Smooth muscle cell (in vitro differentiated cells): ENCODE results near the gene SLC15A3. TPM values are rescaled to one million over a fixed set of nuclear protein-coding genes. Genes with fewer than 3 reads are reported as not detected.

Experiments used
- DNase-seq: peaks from one replicate; lab custom pipeline; 2025; ENCODE audit not compliant: unreplicated experiment; lab: John Stamatoyannopoulos, UW
- H2AFZ ChIP-seq: fragments of 200-600 bp; sonication (generic); 2 replicates; pipeline ENCODE4 v1.6.0; 2016; ENCODE audit warnings: antibody characterized with exemption, low read depth, mild to moderate bottlenecking
- H3F3A ChIP-seq: fragments of 200-600 bp; sonication (generic); 2 replicates; pipeline ENCODE4 v1.6.0; 2017; ENCODE audit warnings: antibody characterized with exemption, low read depth
- H3K27ac ChIP-seq: fragments of 200-600 bp; sonication (generic); 2 replicates; pipeline ENCODE4 v1.5.1; 2016; ENCODE audit warnings: low read depth, mild to moderate bottlenecking
- H3K27me3 ChIP-seq: fragments of 200-600 bp; sonication (generic); 2 replicates; pipeline ENCODE4 v1.6.1; 2016; ENCODE audit warnings: low read depth, mild to moderate bottlenecking
- H3K36me3 ChIP-seq: fragments of 200-600 bp; sonication (generic); 2 replicates; pipeline ENCODE4 v1.5.1; 2016; ENCODE audit warnings: low read depth
- H3K4me1 ChIP-seq: fragments of 200-600 bp; sonication (generic); 2 replicates; pipeline ENCODE4 v1.5.1; 2016; ENCODE audit warnings: low read depth
- H3K4me2 ChIP-seq: fragments of 200-600 bp; sonication (generic); 2 replicates; pipeline ENCODE4 v1.6.0; 2016; ENCODE audit warnings: mild to moderate bottlenecking
- H3K4me3 ChIP-seq: fragments of 200-600 bp; sonication (generic); 2 replicates; pipeline ENCODE4 v1.5.1; 2016; ENCODE audit warnings: mild to moderate bottlenecking
- H3K79me2 ChIP-seq: fragments of 200-600 bp; sonication (generic); 2 replicates; pipeline ENCODE4 v1.6.0; 2016; ENCODE audit warnings: low read depth, mild to moderate bottlenecking
- H3K9ac ChIP-seq: fragments of 200-600 bp; sonication (generic); 2 replicates; pipeline ENCODE4 v1.6.0; 2016; ENCODE audit warnings: low read depth
- H3K9me3 ChIP-seq: fragments of 200-600 bp; sonication (generic); replicated peaks from 2 replicates; pipeline ENCODE4 v1.5.1; 2016; ENCODE audit warnings: low read depth
- H4K20me1 ChIP-seq: fragments of 200-600 bp; sonication (generic); 2 replicates; pipeline ENCODE4 v1.6.0; 2016; ENCODE audit warnings: low read depth
- CTCF ChIP-seq: fragments of 200-600 bp; sonication (generic); IDR thresholded peaks from 2 replicates; pipeline ENCODE4 v1.5.1; 2017; ENCODE audit warnings: borderline replicate concordance, mild to moderate bottlenecking, antibody characterized with exemption; ENCODE audit not compliant: insufficient read depth, poor library complexity, severe bottlenecking
- WGBS: methylation state at CpG from one replicate; pipeline ENCODE4 v1.1.7; 2016; ENCODE audit warnings: low lambda C conversion rate; 5-methylcytosine and 5-hydroxymethylcytosine counted together
- polyA plus RNA-seq: library from polyadenylated mRNA; unstranded; fragments of >200 nt; fragmentation: Nextera tagmentation; extraction: Ambion mirVana; gene quantifications from 2 replicates; pipeline ENCODE4 v1.2.1, GENCODE V29; 2016
- total RNA-seq: library from RNA; depleted of rRNA; stranded (reverse); fragments of >200 nt; gene quantifications from 2 replicates; pipeline ENCODE4 v1.2.3, GENCODE V29; 2014

Gene SLC15A3
- total and polyA plus RNA-seq, 2 experiments from 2014 or later, result 0.27 to 0.33 TPM

GRCh38 chr11:60929764-60930163 is 22.2 kb downstream of the SLC15A3 start:
- no peak for DNase-seq

GRCh38 chr11:60928563-60929001 is 23.4 kb downstream of the SLC15A3 start:
- Histone ChIP-seq H3F3A (no peaks in the 10 kb centered on the region), H3K79me2 (no peaks in the 10 kb centered on the region), H3K4me1 (peaks cover 13% of the 10 kb centered on the region), H3K27me3 (no peaks in the 10 kb centered on the region), H4K20me1 (peaks cover 3% of the 10 kb centered on the region), H3K9ac (no peak overlapping the region), H3K36me3 (peaks cover 3% of the 10 kb centered on the region), H2AFZ (no peak overlapping the region), H3K27ac (no peak overlapping the region), H3K4me3 (no peak overlapping the region), H3K9me3 (no peaks in the 10 kb centered on the region), H3K4me2 (no peak overlapping the region)
- 97% methylated on average over 20 of the region's 20 CpGs for WGBS
- DNase-seq, result no peak
- no peak for TF ChIP-seq CTCF

More at GRCh38 chr11:60929764-60930163, 22.2 kb downstream of the SLC15A3 start:
- no peaks in the 10 kb centered on the region for H3F3A ChIP-seq
- no peak overlapping the region for H3K27ac ChIP-seq
- no peak for TF ChIP-seq CTCF
- no peak overlapping the region for H2AFZ ChIP-seq
- H3K79me2 ChIP-seq, result no peaks in the 10 kb centered on the region
- peaks cover 3% of the 10 kb centered on the region for H3K36me3 ChIP-seq
- peaks cover 12% of the 10 kb centered on the region for H3K4me1 ChIP-seq
- peaks cover 3% of the 10 kb centered on the region for H4K20me1 ChIP-seq
- no peak overlapping the region for H3K4me3 ChIP-seq
- 90% methylated on average over 4 of the region's 4 CpGs for WGBS
- H3K4me2 ChIP-seq, result no peak overlapping the region
- no peak overlapping the region for H3K9ac ChIP-seq
- no peaks in the 10 kb centered on the region for H3K27me3 ChIP-seq
- H3K9me3 ChIP-seq, result no peaks in the 10 kb centered on the region

- H3K4me3 ChIP-seq, result no peak overlapping the region
- 96% methylated on average over 16 of the region's 16 CpGs for WGBS
- no peak for DNase-seq
Observed at GRCh38 chr11:60927600-60927999, 24.4 kb downstream of the SLC15A3 start.

More at GRCh38 chr11:60927600-60927999, 24.4 kb downstream of the SLC15A3 start:
- Histone ChIP-seq H3K9ac (no peak overlapping the region), H3K27me3 (no peaks in the 10 kb centered on the region), H3K36me3 (peaks cover 3% of the 10 kb centered on the region), H3K4me1 (peaks cover 13% of the 10 kb centered on the region), H2AFZ (no peak overlapping the region), H4K20me1 (peaks cover 3% of the 10 kb centered on the region), H3K27ac (no peak overlapping the region), H3K9me3 (no peaks in the 10 kb centered on the region), H3K79me2 (no peaks in the 10 kb centered on the region), H3K4me2 (no peak overlapping the region), H3F3A (no peaks in the 10 kb centered on the region)
- no peak for TF ChIP-seq CTCF
